Mucosa of descending colon (tissue), 3 donors: ENCODE data around the gene IL17C. TPM values are rescaled to one million over a fixed set of nuclear protein-coding genes. Genes with fewer than 3 reads are reported as not detected.

Source experiments
- ATAC-seq: fragments of 200-7000 bp; cut with Tn5 transposase; one replicate; pipeline ENCODE4 v1.9.1; 2020; ENCODE audit warnings: mild to moderate bottlenecking, moderate library complexity
- DNase-seq, 3 donors: peaks; one replicate each; pipeline ENCODE4 v3.0.0-alpha.2; 2020
- H3K36me3 ChIP-seq: fragments of 200-600 bp; one replicate; pipeline ENCODE4 v1.8.0; 2021; ENCODE audit warnings: low read depth, mild to moderate bottlenecking
- H3K4me1 ChIP-seq: fragments of 200-600 bp; one replicate; pipeline ENCODE4 v1.8.0; 2021; ENCODE audit warnings: low read depth, mild to moderate bottlenecking
- H3K4me3 ChIP-seq: fragments of 200-600 bp; one replicate; pipeline ENCODE4 v1.8.0; 2021; ENCODE audit warnings: mild to moderate bottlenecking
- H3K9me3 ChIP-seq: fragments of 200-600 bp; one replicate; pipeline ENCODE4 v1.8.0; 2021; ENCODE audit warnings: mild to moderate bottlenecking
- CTCF ChIP-seq: fragments of 200-600 bp; IDR thresholded peaks from one replicate; pipeline ENCODE4 v1.8.0; 2022; ENCODE audit warnings: antibody characterized with exemption, mild to moderate bottlenecking
- intact Hi-C, 2 donors: fragments of 100-400 bp; cut with DNase I in 1 of 2; cut with micrococcal nuclease in 1 of 2; formaldehyde crosslinking; loops; one replicate each; pipeline versions ENCODE4 v1.11.0 to v1.11.1; 2022; cut with DNase I, micrococcal nuclease
- total RNA-seq, 3 donors: library from RNA; stranded (reverse); fragmentation: NEBNext Ultra II Directional in 2 of 3; extraction: Animal tissue kit (Norgen Biotek cat#: 25700) in 2 of 3; gene quantifications; one replicate each; pipeline versions ENCODE4 v1.2.1 to v1.2.4, GENCODE V29; 2021 to 2023
- donor health status: DM: no; HTN: no; CAD: no; lungs with moderate emphysema.
- donor health status: DM: no; HTN: no; CAD: no.
- donor health status: DM: no; HTN: yes; CAD: no.

IL17C gene
- total RNA-seq, 3 donors from 2014 or later = not detected

GRCh38 chr16:88649924-88650748 lies 11.8 kb downstream of the IL17C start:
- intact Hi-C loops = no loop called here
- no peak for TF ChIP-seq CTCF
- Histone ChIP-seq H3K4me1 (peaks cover 12% of the 10 kb centered on the region), H3K4me3 (peak overlapping the region; percentile 45), H3K9me3 (no peaks in the 10 kb centered on the region), H3K36me3 (no peaks in the 10 kb centered on the region)
- peak; percentile 63 to 86 (median 77) for DNase-seq
- peak; percentile 52 for ATAC-seq

GRCh38 chr16:88650749-88651275 lies 12.4 kb downstream of the IL17C start, which contains the start of gene CYBA:
TSS of gene CYBA (minus strand) at chr16:88651053. CDS start at chr16:88651013, 40 bp downstream.
- ATAC-seq (peak; percentile 85), DNase-seq (peak; percentile 87 to 95 (median 93))
- H3K4me3 ChIP-seq = peak within 1 kb of the TSS; percentile 45
- H3K4me1 ChIP-seq = peaks cover 11% of the 10 kb centered on the region
- no peaks in the 10 kb centered on the region for H3K9me3 ChIP-seq
- TF ChIP-seq CTCF = no peak
- no peaks in the 10 kb centered on the region for H3K36me3 ChIP-seq
- intact Hi-C loops = no loop called here

GRCh38 chr16:88651276-88651988 lies 13.1 kb downstream of the IL17C start:
- DNase-seq (peak; percentile 59 to 92 (median 76)), ATAC-seq (peak; percentile 59)
- Histone ChIP-seq H3K4me3 (peak overlapping the region; percentile 45), H3K4me1 (peaks cover 9% of the 10 kb centered on the region), H3K9me3 (no peaks in the 10 kb centered on the region), H3K36me3 (no peaks in the 10 kb centered on the region)
- TF ChIP-seq CTCF = no peak
- intact Hi-C loops = no loop called here

- TF ChIP-seq CTCF = no peak
- DNase-seq (peak in 2 of 3 donors; percentile 41 to 64), ATAC-seq (no peak)
- H3K4me3 ChIP-seq = no peak overlapping the region
- H3K4me1 ChIP-seq = peaks cover 9% of the 10 kb centered on the region
- intact Hi-C loops = no loop called here
- H3K36me3 ChIP-seq = no peaks in the 10 kb centered on the region
- H3K9me3 ChIP-seq = no peaks in the 10 kb centered on the region
Observed at GRCh38 chr16:88651989-88652761, 13.8 kb downstream of the IL17C start.

- DNase-seq = peak in 2 of 3 donors; percentile 33 to 58
- ATAC-seq = no peak
- Histone ChIP-seq H3K4me3 (no peak overlapping the region), H3K36me3 (no peaks in the 10 kb centered on the region), H3K9me3 (no peaks in the 10 kb centered on the region), H3K4me1 (peaks cover 9% of the 10 kb centered on the region)
- intact Hi-C loops = no loop called here
- TF ChIP-seq CTCF = no peak
Observed at GRCh38 chr16:88652762-88653063, 14.3 kb downstream of the IL17C start.
